Stimulated activated CD8-positive, alpha-beta memory T cell treated with anti-CD3 and anti-CD28 coated beads, Interleukin-7, amount 100 ng/mL, for 48 hours (primary cell): ENCODE results near the gene HOMER3.
"Not testable (repeated sequence)": the region's sequence is repeated elsewhere in the genome, so short reads cannot be mapped to it uniquely, and the experiment has no call there.

Experiments
- DNase-seq, 2 donors: peaks; one replicate each; pipeline ENCODE4 v3.0.0-alpha.2; 2020; ENCODE audit warnings: low read depth in 1 of 2; ENCODE audit errors: extremely low read depth in 1 of 2

The HOMER3 gene

DNA sequence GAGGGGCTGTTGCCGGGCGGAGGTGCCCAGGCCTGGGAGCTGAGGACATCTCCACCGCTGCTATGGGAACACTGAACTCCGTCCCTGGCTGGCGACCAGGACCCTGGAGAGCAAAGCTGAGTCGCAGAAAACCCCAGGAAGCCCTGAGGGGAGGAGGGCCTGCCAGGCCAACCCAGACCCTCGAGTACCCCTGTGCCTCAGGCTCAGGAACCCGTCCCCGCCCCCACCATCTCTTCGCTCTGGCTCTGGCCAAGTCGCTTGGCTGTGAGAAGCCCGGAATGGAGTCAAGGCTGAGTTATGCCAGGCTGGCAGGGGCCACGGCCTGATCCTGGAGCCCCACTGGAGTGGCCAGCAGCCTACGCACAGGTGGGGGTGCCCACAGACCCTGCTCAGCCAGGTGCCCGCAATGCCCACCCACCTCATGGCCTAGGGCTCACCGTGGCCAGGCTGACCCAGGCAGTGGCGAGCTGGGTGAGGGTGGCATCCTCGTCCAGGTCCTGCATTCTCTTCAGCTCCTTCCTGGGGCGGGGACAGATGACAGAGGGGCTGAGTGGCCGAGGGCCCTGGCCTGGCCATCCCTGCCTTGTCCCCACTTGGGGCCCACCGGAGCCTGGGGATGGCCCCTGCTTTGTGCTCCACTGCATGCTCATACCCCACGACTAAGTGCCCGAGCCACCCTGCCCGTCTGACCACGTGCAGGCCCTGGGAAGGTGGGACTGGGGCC is 36.5 kb downstream of the HOMER3 start:
- no peak for DNase-seq

DNA sequence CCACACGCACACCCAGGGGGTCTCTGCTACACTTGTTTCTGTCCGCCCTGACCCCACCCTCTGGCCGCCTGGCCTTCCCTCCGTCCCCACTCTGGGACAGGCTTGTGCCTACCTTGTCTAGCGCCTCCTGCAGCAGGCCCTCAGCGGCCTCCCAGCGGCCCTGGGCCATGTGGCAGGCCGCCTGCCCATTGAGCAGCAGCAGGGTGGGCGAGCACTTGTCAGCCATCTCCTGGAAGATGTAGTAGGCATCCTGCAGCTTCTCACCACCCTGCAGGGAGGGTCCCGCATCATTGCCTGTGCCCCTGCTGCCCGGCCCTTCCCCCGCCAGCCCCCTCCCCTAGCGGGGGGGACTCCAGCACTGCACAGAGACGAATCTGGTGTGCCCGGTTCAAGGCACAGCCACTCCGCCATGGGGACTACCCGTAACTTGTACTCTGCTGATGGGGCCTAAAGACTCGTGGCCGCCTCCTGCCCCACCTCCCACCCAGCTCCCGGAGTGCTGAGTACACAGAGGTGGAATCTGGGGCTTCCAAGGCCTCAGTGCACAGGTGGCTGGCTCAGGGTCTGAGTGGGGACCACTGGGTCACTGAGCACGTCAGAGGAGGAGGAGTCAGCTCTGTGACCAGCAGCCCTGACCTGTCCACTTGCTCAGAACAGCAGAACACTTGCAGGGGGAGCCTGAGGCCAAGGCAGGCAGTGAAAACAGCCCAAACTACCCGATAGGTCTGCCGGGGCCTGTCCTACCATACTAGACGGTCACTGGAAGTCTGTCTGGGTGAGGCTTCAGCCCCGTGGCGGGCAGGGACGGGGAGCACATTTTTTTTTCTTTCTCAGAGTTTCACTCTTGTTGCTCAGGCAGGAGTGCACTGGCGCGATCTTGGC is 37.6 kb downstream of the HOMER3 start:
- DNase-seq, result no peak

DNA sequence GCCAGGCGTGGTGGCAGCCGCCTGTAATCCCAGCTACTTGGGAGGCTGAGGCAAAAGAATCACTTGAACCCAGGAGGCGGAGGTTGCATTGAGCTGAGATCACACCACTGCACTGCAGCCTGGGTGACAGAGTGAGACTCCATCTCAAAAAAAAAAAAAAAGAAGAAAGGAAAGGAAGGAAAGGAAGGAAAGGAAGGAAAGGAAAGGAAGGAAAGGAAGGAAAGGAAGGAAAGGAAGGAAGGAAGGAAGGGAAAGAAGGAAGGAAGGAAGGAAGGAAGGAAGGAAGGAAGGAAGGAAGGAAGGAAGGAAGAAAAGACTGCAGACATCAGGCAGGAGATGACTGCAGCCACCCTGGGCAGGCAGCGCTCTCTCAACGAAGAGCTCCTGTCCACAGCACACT is 38.5 kb downstream of the HOMER3 start:
- DNase-seq, result not testable (repeated sequence)

DNA sequence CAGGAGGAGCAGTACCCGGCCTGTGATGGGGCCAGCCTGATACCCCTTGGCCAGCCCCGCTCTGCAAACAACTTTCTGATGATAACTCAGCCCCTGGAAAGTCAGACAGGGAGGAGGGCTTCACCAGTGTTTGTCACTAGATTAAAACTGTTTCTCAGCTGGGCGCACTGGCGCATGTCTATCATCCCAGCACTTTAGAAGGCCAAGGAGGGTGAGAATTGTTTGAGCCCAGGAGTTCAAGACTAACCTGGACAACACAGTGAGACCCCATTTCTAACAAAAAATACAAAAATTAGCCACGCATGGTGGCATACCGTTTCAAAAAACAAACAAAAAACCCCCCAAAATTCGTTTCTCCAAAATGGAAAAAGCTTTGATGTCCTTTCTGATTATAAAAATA is 39.5 kb downstream of the HOMER3 start:
- DNase-seq, result no peak

DNA sequence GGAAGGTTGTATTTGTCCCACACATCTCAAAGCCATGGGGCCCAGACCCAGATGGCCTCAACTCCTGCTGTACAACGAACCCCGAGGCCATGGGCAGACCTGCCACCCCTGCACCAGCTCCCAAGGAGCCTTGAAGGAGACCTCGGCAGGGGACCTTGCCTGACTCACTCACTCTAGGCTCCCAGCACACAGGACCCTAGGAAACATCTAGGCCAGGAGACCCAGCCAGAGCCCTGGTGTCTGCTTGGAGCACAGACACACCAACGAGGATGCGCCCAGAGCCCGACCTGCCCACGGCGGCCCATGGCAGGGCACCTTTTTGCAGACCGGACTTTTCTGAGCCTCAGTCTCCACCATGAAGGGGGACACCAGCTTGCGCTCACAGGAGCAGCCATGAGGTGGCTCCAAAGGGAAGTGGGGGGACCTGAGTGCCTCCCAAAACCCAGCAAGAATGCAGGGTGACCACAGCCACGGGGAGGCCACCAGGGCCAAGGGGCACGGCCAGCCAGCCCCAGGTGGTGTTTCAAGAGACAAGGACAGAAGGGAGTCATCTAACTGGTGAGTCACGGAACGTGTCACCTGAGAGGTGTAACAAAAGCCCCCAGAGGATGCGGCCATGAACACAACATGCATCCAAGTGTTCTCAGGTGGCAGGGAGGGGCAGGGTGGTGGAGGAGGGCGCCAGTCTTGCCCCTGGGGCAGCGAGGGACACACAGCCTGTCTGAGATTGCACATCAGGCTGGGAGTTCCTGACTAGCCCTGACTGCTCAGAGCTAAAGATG is 40.1 kb downstream of the HOMER3 start:
- DNase-seq, result no peak

DNA sequence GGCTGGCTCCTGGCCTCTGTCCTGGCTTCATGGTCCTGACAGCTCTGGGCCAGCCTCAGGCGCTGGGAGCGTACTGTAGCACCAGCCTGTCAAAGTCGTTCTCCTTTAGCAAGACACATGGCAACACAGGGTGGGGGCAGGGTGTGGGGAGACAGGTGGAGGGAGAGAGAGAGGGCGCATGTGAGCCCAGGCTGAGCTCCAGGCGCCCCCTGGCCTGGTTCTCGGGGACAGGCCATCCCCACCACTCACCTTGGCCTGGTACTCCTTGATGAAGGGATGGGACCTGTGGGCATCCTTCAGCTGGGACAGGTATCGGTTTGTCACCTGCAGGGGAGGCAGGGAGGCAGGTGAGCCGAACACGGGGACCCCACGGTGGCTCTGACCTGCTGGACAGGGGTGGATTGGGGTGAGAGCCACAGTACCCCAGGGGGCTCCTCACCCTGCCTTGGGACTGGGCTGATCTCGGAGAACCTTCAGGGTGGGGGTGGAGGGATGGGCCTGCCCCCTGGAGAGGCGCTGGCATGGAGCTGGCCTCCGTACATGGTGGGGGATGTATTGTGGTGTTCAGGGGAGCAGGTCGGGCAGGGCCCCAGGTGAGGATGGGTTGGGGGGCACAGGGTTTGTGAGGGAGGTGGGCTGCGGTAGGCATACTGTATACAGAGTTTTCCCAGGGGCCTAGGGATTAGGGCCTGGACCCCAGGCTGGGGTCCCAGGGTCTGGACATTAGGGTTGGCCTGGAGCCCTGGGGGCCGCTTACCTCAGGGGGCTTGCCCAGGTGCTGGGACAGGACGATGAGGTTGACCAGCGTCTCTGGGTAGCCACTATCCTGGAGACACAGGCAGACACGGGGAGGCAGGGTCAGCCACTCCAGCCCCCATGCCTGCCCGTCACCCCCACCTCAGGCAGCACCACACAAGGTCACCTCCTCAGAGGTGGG is 41.1 kb downstream of the HOMER3 start:
- DNase-seq, result no peak

DNA sequence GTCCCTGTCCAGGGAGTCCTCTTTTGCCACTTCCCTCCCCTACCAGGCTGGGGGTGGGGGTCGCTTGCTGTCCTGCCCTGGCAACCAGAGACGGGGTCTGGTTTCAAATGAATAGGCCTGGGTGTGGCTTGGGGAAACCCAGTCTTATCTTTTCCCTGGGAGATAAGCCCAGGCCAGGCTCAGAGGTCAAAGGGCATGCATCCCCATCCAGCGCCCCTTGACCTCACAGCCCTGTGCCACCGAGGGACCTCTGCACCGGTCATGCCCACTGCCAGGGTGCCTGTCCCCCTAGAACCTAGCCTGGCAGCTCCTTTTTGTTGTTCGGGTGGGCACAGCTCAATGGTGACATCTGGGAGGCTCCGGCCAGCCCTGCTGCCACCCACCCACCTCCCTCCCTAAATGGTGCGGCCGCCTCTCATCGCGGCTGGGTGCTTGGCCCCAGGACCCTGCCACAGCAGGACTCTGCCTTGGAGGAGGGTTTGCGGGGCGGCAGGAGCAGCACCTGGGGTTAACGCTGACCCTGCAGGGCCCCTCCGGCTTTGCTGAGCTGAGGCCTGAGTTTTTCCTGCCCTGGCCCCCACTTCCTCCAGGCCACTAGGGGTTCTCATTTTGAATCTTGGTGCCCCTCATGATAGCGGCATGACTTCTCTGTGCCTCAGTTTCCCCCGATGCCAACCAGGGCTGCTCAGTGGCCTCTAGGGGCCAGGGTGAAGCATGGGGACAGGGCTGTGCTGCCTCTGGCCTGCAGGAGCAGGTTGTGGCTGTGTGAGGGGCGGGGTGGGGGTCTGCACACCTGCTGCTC is 42.2 kb downstream of the HOMER3 start:
- no peak for DNase-seq

DNA sequence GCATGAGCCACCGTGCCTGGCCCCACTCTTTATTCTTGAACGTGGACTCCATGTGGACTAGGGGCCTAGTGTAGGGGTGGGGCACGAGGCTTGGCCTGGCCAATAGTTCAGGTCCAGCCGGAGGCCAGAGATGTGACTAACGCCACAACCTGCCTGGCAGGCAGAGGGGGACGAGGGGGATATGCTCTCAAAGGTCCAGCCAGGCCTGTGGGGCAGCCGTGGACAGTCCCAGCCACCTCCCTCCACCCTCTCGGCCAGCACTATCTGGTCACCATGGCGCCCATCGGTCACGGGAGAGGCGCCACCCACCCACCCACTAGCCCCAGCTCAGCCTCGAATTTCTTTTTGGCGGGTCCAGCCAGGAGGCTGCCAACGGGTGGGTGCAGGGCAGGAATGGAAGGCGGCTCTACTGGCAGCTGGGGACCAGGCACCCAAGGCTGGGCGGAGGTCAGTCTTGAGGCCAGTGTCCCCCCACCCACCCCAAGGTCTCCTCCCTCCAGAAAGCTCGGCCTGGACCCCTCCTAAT is 42.9 kb downstream of the HOMER3 start:
- DNase-seq, result no peak

DNA sequence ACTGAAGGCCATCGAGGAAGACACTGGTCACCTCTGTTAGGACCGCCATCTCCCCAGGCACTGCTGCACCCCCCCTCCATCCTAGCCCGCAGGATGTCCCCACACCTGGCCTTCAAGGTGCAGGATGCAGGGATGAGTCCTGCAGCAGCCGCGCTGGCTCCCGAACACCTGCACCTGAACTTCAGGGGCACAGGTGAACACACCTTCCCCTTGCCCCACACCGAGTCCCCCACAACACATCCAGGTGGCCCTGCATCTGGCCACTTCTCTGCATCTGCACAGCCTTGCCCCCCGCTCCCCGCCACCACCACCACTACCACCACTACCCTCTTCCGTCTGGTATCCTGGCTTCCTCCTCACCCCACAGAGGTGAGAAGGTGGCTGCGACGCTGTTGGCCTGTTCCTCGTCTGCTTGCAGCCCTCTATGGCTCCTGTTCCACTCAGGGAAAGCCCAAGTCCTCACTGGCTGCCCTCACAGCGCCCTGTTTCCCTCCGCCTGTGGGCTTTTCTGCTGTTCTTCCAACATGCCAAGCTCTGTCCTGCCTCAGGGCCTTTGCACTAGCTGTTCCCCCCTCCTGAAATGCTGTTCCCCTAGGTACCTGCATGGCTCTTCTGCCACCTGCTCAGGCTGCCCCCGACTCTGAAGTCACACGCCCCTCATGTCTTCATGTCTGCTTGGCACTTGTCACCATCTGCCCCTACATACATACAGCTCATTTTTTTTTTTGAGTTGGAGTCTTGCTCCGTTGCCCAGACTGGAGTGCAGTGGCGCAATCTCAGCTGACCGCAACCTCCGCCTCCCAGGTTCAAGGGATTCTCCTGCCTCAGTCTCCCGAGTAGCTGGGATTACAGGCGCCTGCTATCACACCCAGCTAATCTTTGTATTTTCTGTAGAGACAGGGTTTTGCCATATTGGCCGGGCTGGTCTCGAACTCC is 43.7 kb downstream of the HOMER3 start:
- no peak for DNase-seq

DNA sequence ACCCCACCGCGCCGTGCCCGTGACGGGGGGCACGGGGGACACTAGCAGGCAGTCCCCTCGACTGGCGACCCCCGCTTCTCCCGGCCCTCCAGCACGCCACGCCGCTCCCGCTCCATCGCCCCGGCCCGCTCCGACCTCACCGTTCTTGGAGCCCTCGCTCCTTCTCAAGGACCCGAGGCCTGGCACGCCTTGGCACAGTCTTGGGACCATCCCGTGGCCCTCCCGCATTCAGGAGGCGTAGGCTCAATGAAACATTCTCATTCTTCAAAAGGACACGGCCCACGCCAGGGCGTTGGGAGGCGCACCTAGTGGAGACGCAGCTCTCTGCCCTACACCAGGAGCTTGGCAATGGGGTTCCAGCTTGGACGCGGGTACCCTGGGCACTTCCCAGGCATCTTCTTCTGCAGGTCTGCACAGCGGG is 44.6 kb downstream of the HOMER3 start:
- DNase-seq, result no peak

- DNase-seq, result no peak
These were observed 45.1 kb downstream of the HOMER3 start, which contains the start of gene CERS1 for GRCh38 chr19:18895824-18896341. CERS1 (minus strand) TSS chr19:18896158; CDS start chr19:18896072, 86 bp downstream.

DNA sequence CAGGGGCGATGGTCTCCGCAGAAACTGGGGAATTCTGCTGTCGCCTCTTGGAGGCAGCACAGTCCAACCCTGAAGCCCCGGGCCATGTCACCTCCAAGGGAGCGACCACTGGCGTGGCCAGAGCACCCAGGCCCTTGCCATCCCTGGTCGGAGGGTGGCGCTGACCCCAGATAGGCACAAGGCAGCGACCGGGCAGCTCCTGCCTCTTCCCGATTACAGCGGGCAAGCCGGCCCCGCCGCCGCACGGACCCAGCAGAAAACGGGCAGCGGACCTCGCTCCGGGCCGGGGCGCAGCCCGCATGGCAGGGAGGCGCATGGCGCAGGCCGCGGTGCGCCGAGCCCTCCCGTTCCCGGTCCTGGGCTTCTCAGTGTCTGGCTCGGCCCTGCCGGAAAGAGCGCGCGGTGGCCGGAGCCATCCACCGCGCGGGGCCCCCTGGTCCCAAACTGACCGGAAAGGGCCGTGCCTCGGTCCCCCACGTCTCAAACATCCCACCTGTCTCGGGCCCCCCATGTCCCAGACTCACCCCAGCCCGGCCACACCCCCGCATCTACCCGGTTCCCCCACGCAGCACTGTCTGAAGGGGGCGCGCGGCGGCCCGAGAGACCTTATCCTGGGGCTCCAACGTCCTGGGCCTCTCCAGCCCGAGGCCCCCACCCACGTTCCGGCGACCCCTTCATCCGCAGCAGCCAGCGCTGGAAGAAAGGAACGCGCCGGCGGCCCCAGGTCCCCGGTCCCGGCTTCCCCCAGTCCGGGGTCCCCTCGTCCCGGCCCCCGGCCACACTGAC is 45.8 kb downstream of the HOMER3 start:
- no peak for DNase-seq

GRCh38 chr19:18894254-18895037 is 46.6 kb downstream of the HOMER3 start:
- no peak for DNase-seq

GRCh38 chr19:18893587-18894253 is 47.3 kb downstream of the HOMER3 start:
- DNase-seq, result no peak

DNA sequence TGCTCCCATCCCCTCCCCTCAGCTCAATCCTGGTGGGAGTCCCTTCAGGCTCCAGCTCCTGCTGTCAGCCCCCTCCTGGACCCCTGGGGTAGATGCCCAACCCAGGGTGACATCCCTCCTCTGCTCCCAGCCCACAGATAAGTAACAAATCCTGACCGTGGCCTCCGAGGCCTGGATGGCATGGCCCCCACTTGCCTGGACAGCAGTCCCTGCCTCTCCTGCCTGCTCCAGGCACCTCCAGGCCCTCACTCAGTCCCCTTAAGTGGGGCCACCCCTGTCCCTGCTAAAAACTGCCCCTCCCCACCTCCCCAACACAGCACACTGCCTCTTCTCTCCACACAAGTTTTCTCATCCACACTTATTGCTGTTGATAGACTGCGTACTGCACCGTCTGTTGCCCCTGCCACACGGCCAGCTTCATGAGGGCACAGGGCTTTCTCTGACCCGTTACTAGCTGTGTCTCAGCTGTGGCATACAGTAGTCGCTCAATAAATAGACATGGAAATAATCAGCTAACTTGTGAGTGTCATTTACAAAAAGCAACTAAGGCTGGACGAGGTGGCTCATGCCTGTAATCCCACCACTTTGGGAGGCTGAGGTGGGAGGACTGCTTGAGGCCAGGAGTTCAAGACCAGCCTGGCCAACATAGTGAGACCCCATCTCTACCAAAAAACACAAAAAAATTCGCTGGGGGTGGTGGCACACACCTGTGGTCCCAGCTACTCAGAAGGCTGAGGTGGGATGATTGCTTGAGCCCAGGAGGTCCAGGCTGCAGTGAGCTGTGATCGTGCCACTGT is 50.9 kb downstream of the HOMER3 start:
- no peak for DNase-seq
